Measurements from ENCODE around the gene MAL. TPM values are rescaled to one million over a fixed set of nuclear protein-coding genes. Genes with fewer than 3 reads are reported as not detected.
"Not testable (repeated sequence)": the region's sequence is repeated elsewhere in the genome, so short reads cannot be mapped to it uniquely, and the experiment has no call there.

MAL gene
- total and polyA plus RNA-seq, 8 donors, result 3.2 to 198 (median 26.9) TPM

- intact Hi-C loops (cut with DNase I; ENCODE audit: low total_unique reads), result no loop called here
- WGBS, 5 donors, result 88 to 100% (median 100%) methylated on average over 1 of the region's 1 CpG
- no peak for DNase-seq
- peaks cover 42 to 64% (median 60%) of the 10 kb centered on the region in 4 donors for H3K36me3 ChIP-seq
- H3K27ac ChIP-seq, result no peak overlapping the region
- no peak overlapping the region for H3K4me3 ChIP-seq
- no peaks in the 10 kb centered on the region for H3K4me1 ChIP-seq
- no peaks in the 10 kb centered on the region for H3K27me3 ChIP-seq
- no peak for TF ChIP-seq EP300 (IDR thresholded peaks at IDR 0.05)
- no peak for TF ChIP-seq POLR2A (IDR thresholded peaks at IDR 0.05)
- no peak for TF ChIP-seq POLR2AphosphoS5 (IDR thresholded peaks at IDR 0.05)
- H3K9me3 ChIP-seq, result no peaks in the 10 kb centered on the region
These were observed 60.5 kb downstream of the MAL start for GRCh38 chr2:95086017-95086416.

- intact Hi-C loops (cut with DNase I; ENCODE audit: low total_unique reads), result no loop called here
These were observed 61.9 kb downstream of the MAL start for GRCh38 chr2:95087379-95087778.

GRCh38 chr2:95091885-95092555, 66.5 kb downstream of the MAL start:
- DNase-seq, result no peak

More at GRCh38 chr2:95087379-95087778, 61.9 kb downstream of the MAL start:
- H3K36me3 ChIP-seq, result peaks cover 47 to 78% (median 73%) of the 10 kb centered on the region in 4 donors
- 91 to 96% (median 94%) methylated on average over 5 of the region's 5 CpGs for WGBS, 5 donors
- TF ChIP-seq, protein P1, sequence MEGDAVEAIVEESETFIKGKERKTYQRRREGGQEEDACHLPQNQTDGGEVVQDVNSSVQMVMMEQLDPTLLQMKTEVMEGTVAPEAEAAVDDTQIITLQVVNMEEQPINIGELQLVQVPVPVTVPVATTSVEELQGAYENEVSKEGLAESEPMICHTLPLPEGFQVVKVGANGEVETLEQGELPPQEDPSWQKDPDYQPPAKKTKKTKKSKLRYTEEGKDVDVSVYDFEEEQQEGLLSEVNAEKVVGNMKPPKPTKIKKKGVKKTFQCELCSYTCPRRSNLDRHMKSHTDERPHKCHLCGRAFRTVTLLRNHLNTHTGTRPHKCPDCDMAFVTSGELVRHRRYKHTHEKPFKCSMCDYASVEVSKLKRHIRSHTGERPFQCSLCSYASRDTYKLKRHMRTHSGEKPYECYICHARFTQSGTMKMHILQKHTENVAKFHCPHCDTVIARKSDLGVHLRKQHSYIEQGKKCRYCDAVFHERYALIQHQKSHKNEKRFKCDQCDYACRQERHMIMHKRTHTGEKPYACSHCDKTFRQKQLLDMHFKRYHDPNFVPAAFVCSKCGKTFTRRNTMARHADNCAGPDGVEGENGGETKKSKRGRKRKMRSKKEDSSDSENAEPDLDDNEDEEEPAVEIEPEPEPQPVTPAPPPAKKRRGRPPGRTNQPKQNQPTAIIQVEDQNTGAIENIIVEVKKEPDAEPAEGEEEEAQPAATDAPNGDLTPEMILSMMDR (IDR thresholded peaks at IDR 0.05), result no peak
- TF ChIP-seq POLR2AphosphoS5 (IDR thresholded peaks at IDR 0.05), result no peak
- TF ChIP-seq POLR2A (IDR thresholded peaks at IDR 0.05), result no peak
- TF ChIP-seq EP300 (IDR thresholded peaks at IDR 0.05), result no peak
- no peaks in the 10 kb centered on the region for H3K4me1 ChIP-seq
- H3K9me3 ChIP-seq, result no peaks in the 10 kb centered on the region
- no peak overlapping the region for H3K4me3 ChIP-seq
- H3K27ac ChIP-seq, result no peak overlapping the region
- DNase-seq, result no peak
- no peaks in the 10 kb centered on the region for H3K27me3 ChIP-seq

GRCh38 chr2:95098273-95098672, 72.8 kb downstream of the MAL start:
- H3K27ac ChIP-seq; H3K4me1 ChIP-seq; H3K27me3 ChIP-seq; H3K9me3 ChIP-seq; H3K4me3 ChIP-seq; DNase-seq; intact Hi-C loops (cut with DNase I; ENCODE audit: low total_unique reads): not testable (repeated sequence)
- H3K36me3 ChIP-seq, result peaks cover 41 to 91% (median 85%) of the 10 kb centered on the region in 4 donors
- WGBS, 5 donors, result 94 to 98% (median 97%) methylated on average over 4 to 5 of the region's 5 CpGs

More at GRCh38 chr2:95091885-95092555, 66.5 kb downstream of the MAL start:
- TF ChIP-seq EP300 (IDR thresholded peaks at IDR 0.05) (no peak), POLR2A (IDR thresholded peaks at IDR 0.05) (no peak), POLR2AphosphoS5 (IDR thresholded peaks at IDR 0.05) (no peak)
- TF ChIP-seq, protein P1 (IDR thresholded peaks at IDR 0.05), result no peak
- intact Hi-C loops (cut with DNase I; ENCODE audit: low total_unique reads), result no loop called here
- WGBS, 5 donors, result 91 to 98% (median 95%) methylated on average over 6 of the region's 6 CpGs
- Histone ChIP-seq H3K4me3 (no peak overlapping the region), H3K4me1 (no peaks in the 10 kb centered on the region), H3K9me3 (no peaks in the 10 kb centered on the region), H3K27me3 (no peaks in the 10 kb centered on the region), H3K36me3 (peaks cover 42 to 88% (median 83%) of the 10 kb centered on the region in 4 donors), H3K27ac (no peak overlapping the region)

DNA sequence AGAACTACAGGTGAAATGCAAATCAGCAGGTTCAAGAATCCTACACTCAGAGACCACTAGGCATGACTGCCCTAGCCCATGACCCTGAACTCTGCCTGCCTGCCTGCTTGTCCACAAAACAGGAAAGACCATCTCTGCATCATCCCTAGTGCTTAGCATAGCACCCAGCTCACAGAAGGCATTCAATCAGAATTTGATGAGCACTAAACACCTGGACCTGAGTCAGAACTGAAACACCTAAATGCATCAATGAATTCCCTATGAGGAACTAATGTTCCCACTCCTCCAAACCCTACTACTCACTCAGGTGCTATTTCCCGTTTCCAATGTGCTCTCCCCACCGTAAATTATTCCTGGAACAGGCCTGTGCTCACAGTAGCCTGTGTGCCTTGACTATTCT, 74.4 kb downstream of the MAL start:
- H3K27ac ChIP-seq, result no peak overlapping the region
- intact Hi-C loops (cut with DNase I; ENCODE audit: low total_unique reads), result no loop called here
- no peak overlapping the region for H3K4me3 ChIP-seq
- H3K4me1 ChIP-seq, result no peaks in the 10 kb centered on the region
- TF ChIP-seq POLR2A (IDR thresholded peaks at IDR 0.05) (no peak), POLR2AphosphoS5 (IDR thresholded peaks at IDR 0.05) (no peak), EP300 (IDR thresholded peaks at IDR 0.05) (no peak)
- TF ChIP-seq, protein P1 (IDR thresholded peaks at IDR 0.05), result no peak
- H3K27me3 ChIP-seq, result no peaks in the 10 kb centered on the region
- no peak for DNase-seq
- no peaks in the 10 kb centered on the region for H3K9me3 ChIP-seq
- H3K36me3 ChIP-seq, result peaks cover 47 to 92% (median 86%) of the 10 kb centered on the region in 4 donors
- WGBS, 5 donors, result 92 to 100% (median 94%) methylated on average over 2 of the region's 2 CpGs

Small RNAs within 50 kb of the gene (small RNA-seq; reads per million reads assigned to genes)
- 0 reads per million in 4 donors for gene RN7SL575P

Other genes with a start within 250 kb of the MAL start
- gene TEKT4, start 154.3 kb upstream of the MAL start, total RNA-seq, result not detected
- not detected for gene TEKT4, start 154.3 kb upstream of the MAL start, polyA plus RNA-seq
- gene MRPS5, start 96.1 kb downstream of the MAL start, total RNA-seq, result 10 to 100 TPM; 28.6 to 75.2 (median 43.7) TPM
- 10 to 100 TPM; 44.5 to 78.2 (median 49.8) TPM for gene MRPS5, start 96.1 kb downstream of the MAL start, polyA plus RNA-seq
- 10 to 100 TPM in 3 of 5 donors, 1 to 10 TPM in 2; 6.4 to 37.5 (median 11.7) TPM for gene ZNF514, start 134.1 kb downstream of the MAL start, total RNA-seq
- gene ZNF514, start 134.1 kb downstream of the MAL start, polyA plus RNA-seq, result 10 to 100 TPM in 1 of 3 donors, 1 to 10 TPM in 2; 5.7 to 12.6 (median 5.9) TPM
- 1 to 10 TPM in 4 of 5 donors, not detected in 1; 2.8 to 5.1 (median 3.8) TPM for gene ZNF2, start 140.1 kb downstream of the MAL start, total RNA-seq
- gene ZNF2, start 140.1 kb downstream of the MAL start, polyA plus RNA-seq, result 1 to 10 TPM; 1.5 to 1.7 (median 1.5) TPM
- 10 to 100 TPM in 1 of 5 donors, 1 to 10 TPM in 4; 1.2 to 12.5 (median 4.2) TPM for gene ZNF892, start 181.8 kb downstream of the MAL start, total RNA-seq
- under 1 TPM in 2 of 3 donors, not detected in 1; 0.23 to 0.62 TPM for gene ZNF892, start 181.8 kb downstream of the MAL start, polyA plus RNA-seq
- gene PROM2, start 248.7 kb downstream of the MAL start, total RNA-seq, result 100 to 1,000 TPM in 1 of 5 donors, 10 to 100 TPM in 4; 18.4 to 370 (median 62.2) TPM
- gene PROM2, start 248.7 kb downstream of the MAL start, polyA plus RNA-seq, result 10 to 100 TPM in 2 of 3 donors, 1 to 10 TPM in 1; 6.0 to 22.3 (median 14.5) TPM

Data from stomach (tissue), 9 donors.